K562 (cell line): ENCODE data around the gene NEDD4L. TPM values are rescaled to one million over a fixed set of nuclear protein-coding genes. Genes with fewer than 3 reads are reported as not detected.

Experiments
- ILF3 ChIP-seq: fragments of 450-650 bp; IDR thresholded peaks from 2 replicates; pipeline ENCODE4 v1.6.1; 2018; ENCODE audit warnings: antibody characterized with exemption, mild to moderate bottlenecking, moderate library complexity, borderline replicate concordance
- KLF16 ChIP-seq: IDR thresholded peaks from 2 replicates; pipeline ENCODE4 v1.6.1; 2016; ENCODE audit warnings: antibody characterized with exemption
- MYNN ChIP-seq, 2 experiments: sonication (generic); formaldehyde crosslinking in 1 of 2; IDR thresholded peaks; 2 replicates each; pipeline versions ENCODE4 v1.5.0 to v1.6.1; 2016 to 2020; ENCODE audit warnings: antibody characterized with exemption in 1 of 2, missing genetic modification reagents in 1 of 2
- PHF21A ChIP-seq: fragments of 450-650 bp; IDR thresholded peaks from 2 replicates; pipeline ENCODE4 v1.6.1; 2017; ENCODE audit warnings: low read depth, borderline replicate concordance
- SMAD2 ChIP-seq: fragments of 150-350 bp; IDR thresholded peaks from 2 replicates; pipeline ENCODE4 v1.6.1; 2014; ENCODE audit warnings: low read depth, mild to moderate bottlenecking, low read length
- ZFP30 ChIP-seq: fragments of 250-450 bp; sonication (Bioruptor Pico); IDR thresholded peaks from 2 replicates; pipeline ENCODE4 v1.8.0; 2022; ENCODE audit warnings: moderate library complexity, mild to moderate bottlenecking, inconsistent platforms, borderline replicate concordance
- ZNF699 ChIP-seq: fragments of 250-450 bp; sonication (Bioruptor Pico); IDR thresholded peaks from 2 replicates; pipeline ENCODE4 v1.8.0; 2021; ENCODE audit warnings: mild to moderate bottlenecking, moderate library complexity; ENCODE audit not compliant: insufficient replicate concordance
- ZZZ3 ChIP-seq: fragments of 450-650 bp; IDR thresholded peaks from 2 replicates; pipeline ENCODE4 v1.6.1; 2016; ENCODE audit warnings: antibody characterized with exemption, mild to moderate bottlenecking, moderate library complexity
- polyA plus RNA-seq, 8 experiments: library from polyadenylated mRNA; depleted of rRNA in 4 of 8; stranded (reverse) in 5 of 8; unstranded in 3 of 8; fragments of >200 nt; fragmentation: Nextera tagmentation in 2 of 8; fragmentation: Illumina TruSeq in 1 of 8; extraction: Ambion mirVana in 2 of 8; extraction: Trizol in 1 of 8; gene quantifications; 2 replicates each; pipeline versions ENCODE4 v1.2.1 to v1.2.3, GENCODE V29; 2011 to 2014; ENCODE audit warnings: inconsistent platforms in 1 of 8, missing spikeins in 1 of 8
- total RNA-seq, 7 experiments: library from RNA; depleted of rRNA in 6 of 7; stranded (reverse); fragments of >200 nt in 6 of 7; fragmentation: Illumina TruSeq in 2 of 7; extraction: Trizol in 2 of 7; gene quantifications; 2 replicates each; pipeline versions ENCODE4 v1.2.1 to v1.2.3, GENCODE V29; 2011 to 2021; ENCODE audit warnings: low replicate concordance in 1 of 7
- TF ChIP-seq, protein P1 (sequence below), 2 experiments: fragments of 450-650 bp; IDR thresholded peaks; 2 replicates each; pipeline ENCODE4 v1.6.1; 2016; ENCODE audit warnings: mild to moderate bottlenecking in 2 of 2, borderline replicate concordance in 1 of 2, low read depth in 1 of 2, moderate library complexity in 1 of 2

Gene NEDD4L
- total and polyA plus RNA-seq, 9 of the 15 experiments (the other 6 are each of a cell fraction or from before 2014, with no cell fraction given), result 8.1 to 33.4 (median 19.9) TPM

DNA sequence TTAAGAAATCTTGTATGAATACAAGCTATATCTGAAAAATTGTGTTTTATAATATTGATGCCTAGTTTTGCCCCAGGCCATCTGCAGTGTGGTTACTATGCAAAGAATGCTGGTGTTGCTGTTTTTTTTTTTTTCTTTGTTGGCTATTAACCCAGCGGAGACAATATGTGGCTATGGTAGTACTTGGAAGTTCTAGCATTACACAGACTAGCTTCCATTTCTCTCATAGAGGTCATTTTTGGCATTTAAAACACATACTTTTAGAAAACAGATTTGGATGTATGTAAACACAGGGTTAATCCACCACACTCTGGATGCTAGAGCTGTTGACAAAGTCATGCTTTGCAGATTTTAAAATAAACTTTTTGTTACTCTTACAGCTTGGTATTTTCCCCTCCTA lies 209.8 kb downstream of the NEDD4L start (continued):
- TF ChIP-seq, protein P1, sequence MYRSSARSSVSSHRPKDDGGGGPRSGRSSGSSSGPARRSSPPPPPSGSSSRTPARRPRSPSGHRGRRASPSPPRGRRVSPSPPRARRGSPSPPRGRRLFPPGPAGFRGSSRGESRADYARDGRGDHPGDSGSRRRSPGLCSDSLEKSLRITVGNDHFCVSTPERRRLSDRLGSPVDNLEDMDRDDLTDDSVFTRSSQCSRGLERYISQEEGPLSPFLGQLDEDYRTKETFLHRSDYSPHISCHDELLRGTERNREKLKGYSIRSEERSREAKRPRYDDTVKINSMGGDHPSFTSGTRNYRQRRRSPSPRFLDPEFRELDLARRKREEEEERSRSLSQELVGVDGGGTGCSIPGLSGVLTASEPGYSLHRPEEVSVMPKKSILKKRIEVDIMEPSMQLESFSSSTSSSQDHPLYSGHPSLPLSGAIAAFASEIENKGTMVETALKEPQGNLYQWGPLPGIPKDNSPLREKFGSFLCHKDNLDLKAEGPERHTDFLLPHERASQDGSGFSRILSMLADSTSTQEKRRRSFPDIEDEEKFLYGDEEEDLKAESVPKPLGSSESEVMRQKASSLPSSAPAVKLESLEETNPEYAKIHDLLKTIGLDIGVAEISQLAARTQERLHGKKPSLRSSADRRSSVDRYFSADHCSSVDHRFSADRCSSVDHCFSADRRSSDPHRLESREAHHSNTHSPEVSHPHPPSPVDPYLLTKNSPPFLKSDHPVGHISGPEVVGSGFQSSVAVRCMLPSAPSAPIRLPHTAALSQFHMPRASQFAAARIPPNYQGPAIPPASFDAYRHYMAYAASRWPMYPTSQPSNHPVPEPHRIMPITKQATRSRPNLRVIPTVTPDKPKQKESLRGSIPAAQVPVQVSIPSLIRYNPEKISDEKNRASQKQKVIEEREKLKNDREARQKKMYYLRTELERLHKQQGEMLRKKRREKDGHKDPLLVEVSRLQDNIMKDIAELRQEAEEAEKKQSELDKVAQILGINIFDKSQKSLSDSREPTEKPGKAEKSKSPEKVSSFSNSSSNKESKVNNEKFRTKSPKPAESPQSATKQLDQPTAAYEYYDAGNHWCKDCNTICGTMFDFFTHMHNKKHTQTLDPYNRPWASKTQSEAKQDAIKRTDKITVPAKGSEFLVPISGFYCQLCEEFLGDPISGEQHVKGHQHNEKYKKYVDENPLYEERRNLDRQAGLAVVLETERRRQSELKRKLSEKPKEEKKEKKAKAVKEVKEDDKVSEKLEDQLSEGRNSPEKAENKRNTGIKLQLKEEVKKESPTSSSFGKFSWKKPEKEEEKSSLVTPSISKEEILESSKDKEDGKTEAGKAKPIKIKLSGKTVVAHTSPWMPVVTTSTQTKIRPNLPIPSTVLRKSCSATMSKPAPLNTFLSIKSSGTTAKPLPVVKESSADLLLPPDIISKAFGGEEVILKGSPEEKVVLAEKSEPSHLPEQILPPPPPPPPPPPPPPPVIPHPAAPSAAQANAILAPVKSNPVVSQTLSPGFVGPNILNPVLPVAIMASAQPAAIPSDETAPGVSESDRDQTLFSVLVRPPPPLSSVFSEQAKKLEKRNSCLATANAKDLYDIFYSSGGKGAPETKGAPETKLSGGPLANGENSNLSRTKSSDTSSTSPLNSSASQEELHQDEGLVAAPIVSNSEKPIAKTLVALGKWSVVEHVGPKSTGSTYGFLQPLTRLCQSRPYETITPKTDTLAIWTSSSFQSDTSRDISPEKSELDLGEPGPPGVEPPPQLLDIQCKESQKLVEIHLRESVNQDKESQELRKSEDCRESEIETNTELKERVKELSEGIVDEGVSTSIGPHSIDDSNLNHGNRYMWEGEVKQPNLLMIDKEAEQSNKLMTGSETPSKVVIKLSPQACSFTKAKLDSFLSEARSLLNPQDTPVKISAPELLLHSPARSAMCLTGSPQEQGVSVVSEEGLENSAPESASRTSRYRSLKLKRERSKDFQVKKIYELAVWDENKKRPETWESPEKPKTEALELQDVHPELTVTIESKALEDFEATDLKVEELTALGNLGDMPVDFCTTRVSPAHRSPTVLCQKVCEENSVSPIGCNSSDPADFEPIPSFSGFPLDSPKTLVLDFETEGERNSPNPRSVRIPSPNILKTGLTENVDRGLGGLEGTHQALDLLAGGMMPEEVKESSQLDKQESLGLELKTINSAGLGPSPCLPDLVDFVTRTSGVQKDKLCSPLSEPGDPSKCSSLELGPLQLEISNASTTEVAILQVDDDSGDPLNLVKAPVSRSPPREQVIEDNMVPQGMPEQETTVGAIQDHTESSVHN (IDR thresholded peaks at IDR 0.05; ENCODE audit: borderline replicate concordance in 1 of 2, low read depth in 1 of 2), result no peak
- TF ChIP-seq ZNF699 (CRISPR knock-in tag) (no peak), SMAD2 (no peak), MYNN (IDR thresholded peaks at IDR 0.05) (no peak), MYNN (CRISPR knock-in tag; IDR thresholded peaks at IDR 0.05) (no peak), KLF16 (no peak), ZFP30 (CRISPR knock-in tag) (no peak), ZZZ3 (no peak), PHF21A (no peak), ILF3 (no peak)
